ENCODE results near the gene CST6.
A peak's percentile ranks its signal among the peaks of the same experiment; 100 is the strongest.
"Not testable (repeated sequence)": the region's sequence is repeated elsewhere in the genome, so short reads cannot be mapped to it uniquely, and the experiment has no call there.

The CST6 gene

DNA sequence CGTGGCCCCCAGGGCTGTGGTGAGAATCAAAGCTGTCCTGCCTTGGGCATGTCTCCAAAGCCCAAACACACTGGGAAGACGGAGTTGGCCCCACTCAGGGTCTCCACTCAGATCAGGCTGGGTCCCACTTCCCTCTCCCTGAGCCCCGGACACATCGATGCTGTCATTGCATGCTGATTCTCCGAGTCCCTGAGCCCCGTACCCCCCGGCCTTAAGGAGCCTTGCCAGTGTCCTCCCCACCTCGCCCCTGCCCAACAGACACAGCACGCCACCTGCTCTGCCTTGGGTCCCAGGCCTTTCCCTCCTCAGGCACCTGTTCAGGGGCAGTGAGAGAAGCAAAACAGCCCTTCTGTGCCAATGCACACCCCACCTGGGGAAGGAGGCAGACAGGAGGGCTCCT is 24.5 kb upstream of the CST6 start:
- DNase-seq = no peak

DNA sequence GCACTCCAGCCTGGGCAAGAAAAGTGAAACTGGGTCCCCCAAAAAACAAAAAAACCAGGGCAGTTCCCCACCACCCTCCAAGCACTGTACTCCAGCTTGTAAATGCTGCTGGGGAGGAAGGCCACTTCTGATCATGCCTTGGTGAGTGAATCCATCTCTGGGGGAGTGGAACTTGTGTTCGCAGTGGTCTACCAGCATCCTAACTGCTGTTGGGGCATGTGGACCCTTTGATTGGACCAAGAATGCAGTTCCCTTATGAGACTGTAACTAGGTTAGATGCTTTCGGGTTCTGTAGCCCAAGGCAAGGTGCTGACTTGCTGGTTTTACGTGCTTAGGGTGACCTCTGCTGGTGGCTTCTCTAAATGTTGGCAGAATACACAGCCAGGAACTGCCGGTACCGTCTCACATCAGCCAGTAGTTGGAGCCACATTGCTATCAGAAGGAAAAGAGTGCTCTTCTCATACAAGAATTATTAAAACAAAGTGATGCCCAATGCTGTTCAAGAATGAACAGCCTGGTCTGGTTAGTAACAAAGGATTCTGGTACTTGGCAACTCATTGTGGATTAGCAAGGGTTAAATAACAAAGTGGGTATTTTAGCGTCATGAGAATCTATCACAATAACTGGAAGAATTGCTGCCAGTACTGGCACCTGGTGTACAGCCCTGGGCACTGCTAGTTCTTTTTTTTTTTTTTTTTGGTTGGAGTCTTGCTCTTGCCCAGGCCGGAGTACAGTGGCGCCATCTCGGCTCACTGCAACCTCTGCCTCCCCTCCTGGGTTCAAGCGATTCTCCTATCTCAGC is 22.8 kb upstream of the CST6 start:
- peak; percentile 92 for DNase-seq

DNA sequence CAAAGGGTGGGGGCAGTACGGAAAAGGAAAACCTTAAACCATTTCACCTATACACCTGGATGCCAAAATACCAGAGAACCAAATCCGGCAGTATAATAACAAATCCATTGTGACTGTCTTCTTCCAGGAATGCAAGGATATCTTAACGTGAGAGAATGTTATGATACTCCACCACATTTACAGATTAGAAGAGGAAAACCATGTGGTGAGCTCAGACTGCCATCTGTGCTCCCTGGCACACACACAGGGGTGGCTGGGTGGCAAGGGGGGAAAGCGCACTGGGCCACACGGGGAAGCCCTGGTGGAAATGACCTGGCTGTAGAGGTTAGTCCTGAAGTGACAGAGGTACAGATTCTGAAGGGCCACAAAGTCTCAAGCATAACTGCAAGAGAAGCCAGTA is 19.8 kb upstream of the CST6 start:
- DNase-seq = no peak

DNA sequence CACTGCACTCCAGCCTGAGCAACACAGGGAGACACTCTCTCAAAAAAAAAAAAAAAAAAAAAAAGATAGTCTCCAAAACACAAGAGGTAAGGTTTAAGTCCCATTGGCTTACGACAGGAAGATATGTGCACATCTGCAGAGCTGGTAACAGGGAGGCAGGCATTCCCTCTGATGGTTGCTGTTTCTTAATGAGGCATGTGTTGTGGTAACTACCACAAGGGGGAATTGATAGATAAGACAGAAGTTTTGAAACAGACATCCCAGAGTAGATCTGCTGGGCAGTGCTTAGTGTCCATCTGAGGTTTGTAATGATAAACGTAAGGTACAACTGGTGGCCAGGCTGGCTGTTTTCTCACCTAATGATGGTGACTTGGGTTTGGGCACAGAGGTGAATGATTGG is 14.5 kb upstream of the CST6 start:
- DNase-seq = no peak

DNA sequence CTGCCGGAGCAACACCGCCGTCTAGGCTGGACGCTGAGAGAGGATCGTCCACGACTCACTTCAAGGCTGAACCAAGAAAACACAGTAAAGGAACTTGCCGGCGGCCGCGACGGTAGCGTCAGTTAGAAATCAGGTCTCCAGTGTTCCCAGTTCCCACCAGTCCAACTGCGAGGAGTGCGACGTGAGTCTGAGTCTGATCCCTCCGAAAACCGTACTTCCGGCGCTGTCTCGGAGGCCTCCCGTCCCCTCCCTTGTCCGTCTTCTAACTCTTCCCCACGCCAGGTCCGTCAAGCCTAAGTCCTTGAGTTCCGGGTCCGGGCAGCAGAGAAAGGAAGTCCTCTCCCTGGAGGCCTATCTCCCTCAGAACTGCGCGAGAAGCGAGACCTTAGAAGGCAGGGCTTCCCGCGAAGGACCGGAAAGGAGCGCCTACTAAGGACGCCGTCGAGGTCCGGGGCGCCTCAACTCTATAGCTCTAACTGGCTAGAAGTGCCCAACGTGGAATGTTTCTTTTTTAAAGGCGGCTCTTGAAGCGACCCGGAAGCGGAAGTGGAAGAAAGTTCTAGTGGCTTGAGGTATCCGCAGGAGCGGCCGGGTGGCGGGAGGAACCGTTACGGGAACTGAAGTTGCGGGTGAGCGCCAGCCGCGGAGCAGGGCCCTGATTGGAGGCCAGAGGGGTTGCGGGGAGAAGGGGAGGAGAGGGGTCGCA is 9.7 kb upstream of the CST6 start, which contains the start of the genes BANF1 and EIF1AD:
BANF1 (plus strand) TSS at position 562 of the 706 bp plus-strand sequence. CDS start 748 bp downstream, outside the sequence.
EIF1AD (minus strand) TSS at position 216 of the 706 bp plus-strand sequence. CDS start 1,768 bp downstream, outside the sequence.
- DNase-seq = peak; percentile 99

DNA sequence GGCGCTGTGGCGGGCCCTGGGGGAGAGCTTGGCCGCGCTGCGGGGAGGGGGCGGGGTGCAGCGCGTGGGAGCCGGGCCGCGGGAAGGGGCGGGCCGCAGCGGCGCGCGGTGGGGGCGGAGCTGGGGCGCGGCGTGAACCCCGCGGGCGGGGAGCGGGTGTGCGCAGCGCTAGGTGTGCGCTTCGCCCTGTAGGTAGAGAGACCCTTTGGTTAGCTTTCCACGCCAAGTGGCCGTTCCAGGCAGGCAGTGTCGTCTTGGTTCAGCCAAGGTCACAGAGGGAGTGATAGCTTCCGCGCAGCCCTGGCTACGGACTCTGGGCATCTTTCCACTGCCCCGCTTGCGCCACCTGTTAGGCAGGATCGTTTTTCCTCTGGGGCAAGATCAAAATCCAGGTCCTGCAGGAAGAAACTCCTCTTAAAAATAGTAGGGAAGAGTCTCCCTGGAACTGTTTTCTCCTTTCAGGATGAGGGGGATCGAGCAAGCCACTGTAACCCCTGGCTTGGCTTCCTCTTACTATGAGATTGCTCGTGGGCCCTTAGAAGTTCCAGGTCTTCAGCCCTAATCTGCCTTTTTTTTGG is 9.1 kb upstream of the CST6 start:
- DNase-seq = no peak

DNA sequence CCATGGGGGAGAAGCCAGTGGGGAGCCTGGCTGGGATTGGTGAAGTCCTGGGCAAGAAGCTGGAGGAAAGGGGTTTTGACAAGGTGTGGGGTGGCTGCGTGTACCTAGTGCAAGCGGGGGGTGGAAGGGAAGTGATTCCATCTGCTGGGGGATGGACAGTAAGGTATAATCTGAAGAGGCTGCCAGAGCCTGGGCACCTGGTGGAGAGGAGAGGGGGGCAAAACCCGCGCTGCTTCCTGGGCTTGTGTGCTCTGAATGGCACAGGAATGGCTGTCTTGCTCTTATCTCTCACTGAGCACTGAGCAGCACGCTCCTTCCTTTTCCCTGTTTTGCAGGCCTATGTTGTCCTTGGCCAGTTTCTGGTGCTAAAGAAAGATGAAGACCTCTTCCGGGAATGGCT is 8.5 kb upstream of the CST6 start:
- DNase-seq = no peak

DNA sequence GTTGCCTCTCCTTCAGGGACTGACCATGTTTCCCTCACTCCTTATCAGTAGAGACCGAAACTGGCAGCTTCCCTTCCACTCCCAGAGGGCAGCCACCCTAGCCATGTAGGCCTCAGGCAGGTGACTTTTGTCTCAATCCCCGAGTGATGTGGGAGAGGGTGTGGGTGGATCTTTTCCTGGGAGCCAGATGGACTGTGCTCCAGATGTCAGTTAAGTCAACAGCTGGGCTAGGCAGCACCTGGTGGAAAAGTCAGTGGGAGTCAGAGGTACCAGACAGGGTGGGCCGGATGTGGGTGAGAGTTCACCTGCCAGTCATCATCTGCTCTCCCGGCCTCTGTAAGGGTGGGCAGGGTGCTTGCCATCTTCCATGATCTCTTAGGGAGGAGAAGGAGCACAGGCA is 7.6 kb upstream of the CST6 start:
- no peak for DNase-seq

DNA sequence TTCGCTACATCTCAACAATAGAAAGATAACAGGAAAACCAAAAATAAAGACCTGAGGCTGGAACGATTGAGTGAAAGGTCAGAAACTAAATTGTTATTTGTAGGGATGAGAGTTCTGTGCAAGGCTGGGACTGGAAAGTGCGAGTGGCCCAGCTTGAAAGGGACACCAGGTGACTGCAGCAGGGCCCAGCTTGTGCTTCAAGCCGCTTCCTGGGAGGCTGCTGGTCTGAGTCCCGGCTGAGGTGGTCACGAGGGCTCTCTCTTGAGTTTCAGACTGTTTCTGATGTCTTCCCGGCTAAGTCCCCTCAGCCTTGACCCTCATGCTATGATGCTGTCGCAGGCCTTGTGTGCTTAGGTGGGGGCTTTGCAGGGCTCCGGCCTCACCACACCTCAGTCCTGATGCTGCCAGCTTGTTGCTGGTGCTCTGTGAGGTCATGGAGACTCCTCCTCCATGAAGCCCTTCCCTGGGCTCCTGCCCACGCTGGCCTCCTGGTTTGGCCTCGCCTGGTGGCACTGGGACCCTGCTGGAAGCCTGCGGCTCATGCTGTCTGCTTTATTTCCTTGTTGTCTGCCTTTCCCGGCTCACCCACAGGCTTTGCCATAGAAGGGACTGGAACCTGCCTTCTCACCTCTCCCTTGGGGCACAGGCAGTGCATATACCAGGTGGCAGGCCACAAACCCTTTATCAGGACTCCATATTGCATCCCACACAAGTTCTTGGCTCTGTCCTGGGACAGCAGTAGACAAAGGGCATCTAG is 5.5 kb upstream of the CST6 start:
- DNase-seq = no peak

DNA sequence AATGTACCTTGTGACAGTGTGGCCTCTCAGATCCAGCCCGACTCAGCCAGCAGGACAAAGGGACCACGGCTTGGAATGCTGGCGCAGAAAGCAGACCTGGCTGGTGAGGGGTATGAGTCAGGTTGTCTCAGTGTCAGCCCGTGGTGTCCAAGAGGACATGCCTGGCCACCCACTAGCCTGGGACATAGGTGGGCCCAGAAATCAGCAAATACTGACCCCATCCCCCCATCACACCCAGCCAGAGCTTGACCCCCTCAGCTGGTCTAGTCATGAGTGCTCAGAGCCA is 5.0 kb upstream of the CST6 start:
- no peak for DNase-seq

DNA sequence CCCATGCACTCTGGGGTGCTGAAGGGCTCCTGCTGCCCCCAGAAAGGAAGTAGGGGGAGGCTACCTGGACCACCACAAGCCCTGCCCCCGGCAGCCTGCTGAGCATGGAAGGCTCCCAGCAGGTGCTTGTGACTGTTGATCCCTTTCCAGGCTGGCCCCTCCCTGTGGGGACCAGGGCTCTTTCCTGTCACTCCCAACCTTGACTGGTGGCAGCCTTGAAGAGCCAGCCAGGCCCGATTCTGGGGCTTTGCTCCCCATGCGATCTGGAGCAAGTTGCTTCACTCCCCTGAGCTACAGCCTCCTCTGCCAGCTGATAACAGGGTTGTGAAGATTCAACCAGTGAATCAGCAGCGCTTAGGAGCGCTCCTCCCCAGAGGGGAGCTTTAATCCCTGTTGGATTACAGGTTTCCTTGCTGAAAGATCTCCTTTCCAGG is 4.6 kb upstream of the CST6 start:
- DNase-seq = no peak

DNA sequence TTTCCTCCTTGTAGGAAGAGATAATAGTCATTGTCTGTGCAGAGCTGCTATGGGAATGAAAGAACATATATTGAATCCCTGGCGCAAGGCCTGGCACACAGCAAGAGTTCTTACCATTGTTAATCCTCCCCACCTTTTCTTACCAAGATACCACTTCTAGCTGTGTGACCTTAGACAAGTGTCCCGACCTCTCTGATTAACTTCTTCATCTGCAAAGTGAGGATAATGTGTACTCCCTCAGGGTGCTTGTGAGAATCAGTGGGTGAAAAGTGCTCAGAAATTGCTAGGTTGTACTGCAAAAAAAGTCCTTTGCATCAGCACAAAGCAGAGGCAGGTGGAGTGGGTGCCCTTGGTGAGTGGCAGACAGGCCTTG is 3.7 kb upstream of the CST6 start:
- DNase-seq = no peak

DNA sequence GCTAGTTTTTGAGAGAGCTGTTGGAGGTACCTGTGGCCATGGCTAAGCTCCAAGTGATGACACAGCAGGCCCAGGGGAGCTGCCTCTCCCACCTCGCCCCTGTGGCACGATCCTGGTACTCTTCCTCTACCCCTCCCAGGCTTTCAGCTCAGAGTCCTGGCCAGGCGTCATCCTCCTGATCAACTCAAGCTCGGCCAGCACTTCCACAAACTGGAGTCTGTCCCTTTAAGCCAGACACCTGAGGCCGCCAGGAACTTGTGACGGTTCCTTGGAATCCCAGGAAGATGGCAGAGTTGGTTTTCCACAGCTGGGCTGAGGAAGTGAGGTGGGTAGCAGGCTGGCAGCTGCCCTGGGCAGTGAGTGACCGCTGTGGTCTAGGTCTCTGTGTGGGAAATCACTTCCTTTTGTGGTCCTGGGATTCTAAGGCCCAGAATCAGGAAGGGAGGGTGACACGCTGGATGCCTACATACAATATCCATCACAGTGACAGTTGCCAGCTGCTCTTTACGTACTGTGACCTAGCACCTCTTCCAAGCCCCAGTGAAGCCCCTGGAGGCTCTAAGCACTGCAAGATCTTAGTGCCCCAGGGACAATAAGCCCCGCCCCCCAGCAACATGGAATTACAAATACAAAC is 3.2 kb upstream of the CST6 start:
- DNase-seq = peak; percentile 35

DNA sequence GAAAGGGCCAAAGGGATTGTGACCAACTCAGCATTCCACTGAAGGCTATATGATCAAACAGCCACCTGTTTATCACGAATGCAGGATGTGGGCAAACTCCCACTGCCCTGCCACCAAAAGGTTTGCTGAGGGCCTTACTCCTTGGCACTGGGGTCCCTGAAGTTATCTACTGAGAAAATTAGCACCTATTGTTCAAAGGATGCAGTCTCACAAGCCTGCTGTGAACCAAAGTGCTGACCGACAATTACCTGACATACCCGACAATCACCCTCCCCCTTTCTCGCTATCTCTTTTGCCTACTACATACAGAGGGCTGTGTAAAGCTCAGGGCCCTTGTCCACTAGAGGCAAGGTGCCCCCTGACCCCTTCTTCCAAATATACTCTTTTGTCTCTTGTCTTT is 1.8 kb upstream of the CST6 start:
- not testable (repeated sequence) for DNase-seq

DNA sequence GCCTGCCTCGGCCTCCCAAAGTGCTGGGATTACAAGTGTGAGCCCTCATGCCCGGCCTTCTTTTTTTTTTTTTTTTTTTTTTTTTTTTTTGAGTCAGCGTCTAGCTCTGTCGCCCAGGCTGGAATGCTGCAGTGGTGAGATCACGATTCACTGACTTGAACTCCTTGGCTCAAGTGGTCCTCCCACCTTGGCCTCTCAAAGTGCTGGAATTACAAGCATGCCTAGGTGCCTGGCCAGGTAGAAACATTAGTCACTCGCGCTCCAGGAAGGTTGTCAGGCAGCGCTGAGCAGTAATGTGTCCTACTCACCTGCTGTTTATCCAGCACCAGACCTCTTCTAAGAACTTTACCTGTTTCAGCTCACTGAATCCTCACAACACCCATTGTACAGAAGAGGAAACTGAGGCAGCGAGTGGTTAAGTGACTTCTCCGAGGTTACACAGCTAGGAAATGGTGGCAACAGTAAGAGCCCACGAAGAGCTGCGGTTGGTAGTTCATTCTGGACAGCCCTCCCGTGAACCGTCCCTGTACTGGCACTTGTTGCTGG is 496 bp upstream of the CST6 start:
- peak; percentile 67 for DNase-seq

DNA sequence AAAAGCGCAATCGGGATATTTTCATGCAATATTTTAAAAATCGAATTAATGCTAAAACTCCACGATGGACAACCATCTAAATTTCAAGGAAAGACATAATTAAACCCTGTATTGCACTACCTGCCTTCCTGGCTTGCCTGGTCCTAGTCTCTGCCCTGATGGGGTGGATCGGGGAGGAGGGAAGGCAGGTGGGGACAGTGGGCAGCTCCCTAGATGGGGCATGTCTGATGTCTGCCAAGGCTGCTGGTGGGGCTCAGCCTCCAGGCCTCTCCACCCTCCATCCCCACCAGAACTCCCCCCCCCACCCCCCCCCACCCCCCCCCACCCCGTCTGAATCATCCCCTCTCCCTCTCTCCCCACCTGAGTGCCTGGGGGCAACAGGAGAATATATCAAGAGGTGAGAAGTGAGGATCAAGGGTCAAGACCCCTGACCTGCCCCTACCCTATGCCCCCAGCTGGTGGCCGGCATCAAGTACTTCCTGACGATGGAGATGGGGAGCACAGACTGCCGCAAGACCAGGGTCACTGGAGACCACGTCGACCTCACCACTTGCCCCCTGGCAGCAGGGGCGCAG is 650 bp downstream of the CST6 start:
- no peak for DNase-seq

DNA sequence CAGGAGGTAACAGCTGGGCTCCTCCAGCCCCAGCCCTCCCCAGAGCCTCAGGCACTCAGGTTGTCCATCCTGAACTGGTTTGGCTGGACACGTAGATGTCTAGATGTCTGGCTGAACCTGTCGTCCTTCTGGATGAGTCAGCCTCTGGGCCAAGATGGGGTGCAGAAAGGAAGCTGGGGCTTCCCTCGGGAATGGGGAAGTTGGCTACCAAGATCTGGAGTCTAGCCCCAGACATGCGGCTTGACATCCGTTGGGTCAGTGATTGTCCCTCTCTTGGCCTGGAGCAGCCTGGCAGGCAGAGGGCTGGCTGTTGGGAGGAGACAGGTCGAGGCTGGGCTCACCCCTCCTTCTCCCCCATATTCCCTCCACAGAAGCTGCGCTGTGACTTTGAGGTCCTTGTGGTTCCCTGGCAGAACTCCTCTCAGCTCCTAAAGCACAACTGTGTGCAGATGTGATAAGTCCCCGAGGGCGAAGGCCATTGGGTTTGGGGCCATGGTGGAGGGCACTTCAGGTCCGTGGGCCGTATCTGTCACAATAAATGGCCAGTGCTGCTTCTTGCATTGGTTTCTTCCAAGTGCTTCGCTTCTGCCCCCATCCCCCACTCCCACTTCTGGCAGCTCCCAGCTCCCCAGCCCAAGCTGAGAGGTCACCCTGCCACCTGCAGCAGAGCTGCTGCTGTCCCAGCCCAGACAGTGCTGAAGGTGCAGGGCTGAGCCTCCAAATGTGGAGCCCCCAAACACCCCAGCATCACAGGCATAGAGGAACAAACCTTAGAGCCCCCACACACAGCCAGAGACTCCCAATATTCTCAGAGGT is 1.3 kb downstream of the CST6 start:
- DNase-seq = no peak

DNA sequence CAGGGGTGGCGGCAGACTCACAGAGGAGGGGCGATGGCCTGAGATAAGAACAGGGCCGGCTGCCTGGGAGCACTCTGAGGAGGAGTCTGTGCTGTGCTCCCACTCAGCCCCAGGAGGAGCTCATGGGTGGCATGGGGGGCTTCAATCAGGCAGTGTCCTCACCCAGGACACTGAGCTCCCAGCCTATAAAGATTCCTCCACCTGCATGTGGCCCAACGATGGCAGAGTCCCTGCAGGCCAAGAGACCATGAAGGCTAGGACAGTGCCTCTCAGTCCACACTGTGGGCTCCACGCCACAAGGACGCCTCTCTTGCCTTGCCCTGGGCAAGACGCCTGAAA is 1.9 kb downstream of the CST6 start:
- no peak for DNase-seq

DNA sequence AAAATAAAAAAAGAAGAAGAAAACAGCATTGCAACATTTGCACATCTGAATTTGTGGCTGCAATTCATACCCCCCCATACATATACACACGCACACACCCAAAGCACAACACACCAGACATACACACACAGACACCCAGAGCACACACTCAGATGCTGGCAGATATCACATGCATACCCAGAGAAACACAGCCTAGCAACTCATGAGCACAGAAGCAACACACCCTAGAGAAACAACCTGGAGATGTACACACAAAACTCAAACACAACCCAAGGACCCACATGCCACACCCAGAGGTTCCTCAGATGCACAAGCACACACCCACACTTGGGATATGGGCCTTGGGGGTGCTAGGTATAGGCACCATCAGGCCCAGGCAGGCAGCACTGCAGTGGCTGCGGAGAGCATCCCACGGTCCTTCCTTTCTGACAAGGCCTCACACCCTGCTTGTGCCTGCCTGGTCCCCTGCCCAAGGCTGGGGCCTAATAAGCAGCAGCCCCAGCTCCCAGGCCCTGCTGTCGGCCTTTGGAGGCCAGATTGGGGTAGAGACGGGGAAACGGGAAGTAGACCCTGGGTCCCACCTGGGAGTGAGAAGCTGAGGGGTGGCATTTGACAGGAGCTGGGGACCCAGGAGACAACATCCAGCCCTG is 3.1 kb downstream of the CST6 start:
- no peak for DNase-seq

DNA sequence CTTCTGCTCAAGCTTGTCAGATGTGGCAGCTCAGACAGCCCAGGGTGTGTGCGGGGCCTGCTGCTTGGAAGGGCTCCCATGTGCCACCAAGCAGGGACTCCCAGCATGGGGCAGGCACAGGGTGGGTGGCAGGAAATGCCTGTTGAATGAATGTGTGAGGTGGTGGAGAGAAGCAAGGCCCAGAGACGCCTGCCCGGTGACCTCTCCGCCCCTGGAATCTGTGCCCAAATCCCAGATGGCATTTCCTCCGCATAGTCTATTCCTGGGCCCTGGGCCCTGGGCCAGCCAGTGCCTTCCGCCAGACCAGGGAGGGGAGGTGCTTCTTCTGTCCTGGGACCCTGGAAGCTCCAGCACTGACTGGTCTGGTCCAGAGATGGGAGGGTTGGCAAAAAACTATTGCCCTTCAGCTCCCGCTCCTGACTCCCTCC is 3.7 kb downstream of the CST6 start:
- DNase-seq = no peak
